Neural crest cell (in vitro differentiated cells): ENCODE measurements around the gene DSN1. TPM values are rescaled to one million over a fixed set of nuclear protein-coding genes. Genes with fewer than 3 reads are reported as not detected.

Experiments used
- DNase-seq: peaks from one replicate; pipeline ENCODE4 v3.0.0; 2021; ENCODE audit warnings: low read depth, mixed read lengths, low spot score
- H3K27ac Mint-ChIP-seq: one replicate; pipeline ENCODE4 v1.8.0; 2021; ENCODE audit warnings: mild to moderate bottlenecking, mixed read lengths; ENCODE audit not compliant: unreplicated experiment
- H3K27me3 Mint-ChIP-seq: 2 replicates; pipeline ENCODE4 v1.8.0; 2021; ENCODE audit warnings: low read depth, mild to moderate bottlenecking, mixed read lengths
- H3K36me3 Mint-ChIP-seq: 2 replicates; pipeline ENCODE4 v1.8.0; 2021; ENCODE audit warnings: low read depth, mild to moderate bottlenecking, mixed read lengths
- H3K4me1 Mint-ChIP-seq: 2 replicates; pipeline ENCODE4 v1.8.0; 2021; ENCODE audit warnings: mixed read lengths
- H3K4me3 Mint-ChIP-seq: one replicate; pipeline ENCODE4 v1.8.0; 2021; ENCODE audit warnings: mild to moderate bottlenecking, mixed read lengths
- H3K9me3 Mint-ChIP-seq: 2 replicates; pipeline ENCODE4 v1.8.0; 2021; ENCODE audit warnings: mixed read lengths
- long read RNA-seq: library from polyadenylated mRNA; unstranded; transcript quantifications from one replicate; pipeline ENCODE4 v2.0.0, GENCODE V29; 2020
- total RNA-seq: library from RNA; stranded (reverse); gene quantifications from 2 replicates; pipeline ENCODE4 v1.2.1, GENCODE V29; 2021
- TF ChIP-seq, protein P1 (sequence below): fragments of 200-600 bp; sonication (generic); conservative IDR thresholded peaks from 2 replicates; pipeline ENCODE4 v1.5.0; 2021; ENCODE audit warnings: antibody characterized with exemption, mild to moderate bottlenecking

Gene DSN1, protein sequence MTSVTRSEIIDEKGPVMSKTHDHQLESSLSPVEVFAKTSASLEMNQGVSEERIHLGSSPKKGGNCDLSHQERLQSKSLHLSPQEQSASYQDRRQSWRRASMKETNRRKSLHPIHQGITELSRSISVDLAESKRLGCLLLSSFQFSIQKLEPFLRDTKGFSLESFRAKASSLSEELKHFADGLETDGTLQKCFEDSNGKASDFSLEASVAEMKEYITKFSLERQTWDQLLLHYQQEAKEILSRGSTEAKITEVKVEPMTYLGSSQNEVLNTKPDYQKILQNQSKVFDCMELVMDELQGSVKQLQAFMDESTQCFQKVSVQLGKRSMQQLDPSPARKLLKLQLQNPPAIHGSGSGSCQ
- total RNA-seq, result 29.1 and 30.6 TPM in 2 replicates
- long read RNA-seq, transcript DSN1-203 (11 exons, 2,233 nt), result major isoform, 76 of 152 reads
- long read RNA-seq, transcript DSN1-201 (10 exons, 1,915 nt), result minor isoform, 5 of 152 reads
- long read RNA-seq, transcript DSN1-207 (10 exons, 2,129 nt), result minor isoform, 22 of 152 reads
- long read RNA-seq, transcript DSN1-204 (11 exons, 2,441 nt), result minor isoform, 14 of 152 reads
- long read RNA-seq, partial matches to known transcripts, result 11 of 152 reads
- long read RNA-seq, other reads (novel, unspliced or antisense), result 22 of 152 reads

DNA sequence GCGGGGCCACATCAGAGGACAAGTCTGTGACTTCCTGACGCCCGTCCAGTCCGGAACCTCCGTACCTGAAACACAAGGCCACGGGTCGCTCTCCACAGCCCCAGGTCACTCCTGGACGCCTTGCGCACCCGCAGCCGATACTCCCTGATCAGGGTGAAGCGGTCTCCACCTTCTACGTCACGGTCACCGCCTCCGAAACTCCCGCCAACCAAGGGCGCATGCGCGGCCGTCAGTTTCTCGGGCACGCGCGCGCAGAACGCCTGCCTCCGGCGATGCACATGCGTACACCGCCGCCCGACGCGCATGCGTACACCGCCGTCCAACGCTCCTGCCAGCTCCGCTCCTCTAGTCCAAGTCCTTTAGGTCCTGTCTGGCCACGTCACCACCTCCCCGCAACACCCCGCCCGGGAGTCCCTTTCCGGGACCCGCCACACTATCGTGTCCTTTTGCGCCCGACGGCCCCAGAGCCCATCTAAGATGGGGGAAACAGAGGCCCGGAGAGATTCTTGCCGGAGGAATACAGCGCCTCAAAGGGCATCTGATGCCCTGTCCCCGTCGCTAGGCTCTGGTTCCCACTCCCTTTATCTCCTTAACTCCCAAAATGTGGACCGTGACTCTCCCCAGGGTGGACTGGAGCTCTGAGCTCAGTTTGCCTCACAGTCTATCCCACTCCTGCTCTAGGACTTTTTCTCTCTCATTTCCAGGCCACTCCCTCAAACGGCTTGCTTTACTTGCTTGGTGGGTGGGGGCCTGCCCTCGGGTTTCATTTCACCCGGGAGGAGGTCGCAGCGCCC, at the start of gene DSN1:
DSN1 (minus strand) TSS at position 167 of the 794 bp plus-strand sequence. CDS start 2,305 bp downstream, outside the sequence.
- H3K9me3 Mint-ChIP-seq, result no peaks in the 10 kb centered on the region
- H3K4me1 Mint-ChIP-seq, result peaks cover 41% of the 10 kb centered on the region
- H3K4me3 Mint-ChIP-seq, result peak within 1 kb of the TSS; percentile 89
- peak within 1 kb of the TSS; percentile 94 for H3K27ac Mint-ChIP-seq
- peaks cover 3% of the 10 kb centered on the region for H3K27me3 Mint-ChIP-seq
- peak; percentile 99 for DNase-seq
- TF ChIP-seq, protein P1, sequence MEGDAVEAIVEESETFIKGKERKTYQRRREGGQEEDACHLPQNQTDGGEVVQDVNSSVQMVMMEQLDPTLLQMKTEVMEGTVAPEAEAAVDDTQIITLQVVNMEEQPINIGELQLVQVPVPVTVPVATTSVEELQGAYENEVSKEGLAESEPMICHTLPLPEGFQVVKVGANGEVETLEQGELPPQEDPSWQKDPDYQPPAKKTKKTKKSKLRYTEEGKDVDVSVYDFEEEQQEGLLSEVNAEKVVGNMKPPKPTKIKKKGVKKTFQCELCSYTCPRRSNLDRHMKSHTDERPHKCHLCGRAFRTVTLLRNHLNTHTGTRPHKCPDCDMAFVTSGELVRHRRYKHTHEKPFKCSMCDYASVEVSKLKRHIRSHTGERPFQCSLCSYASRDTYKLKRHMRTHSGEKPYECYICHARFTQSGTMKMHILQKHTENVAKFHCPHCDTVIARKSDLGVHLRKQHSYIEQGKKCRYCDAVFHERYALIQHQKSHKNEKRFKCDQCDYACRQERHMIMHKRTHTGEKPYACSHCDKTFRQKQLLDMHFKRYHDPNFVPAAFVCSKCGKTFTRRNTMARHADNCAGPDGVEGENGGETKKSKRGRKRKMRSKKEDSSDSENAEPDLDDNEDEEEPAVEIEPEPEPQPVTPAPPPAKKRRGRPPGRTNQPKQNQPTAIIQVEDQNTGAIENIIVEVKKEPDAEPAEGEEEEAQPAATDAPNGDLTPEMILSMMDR, result no peak
- no peaks in the 10 kb centered on the region for H3K36me3 Mint-ChIP-seq

DNA sequence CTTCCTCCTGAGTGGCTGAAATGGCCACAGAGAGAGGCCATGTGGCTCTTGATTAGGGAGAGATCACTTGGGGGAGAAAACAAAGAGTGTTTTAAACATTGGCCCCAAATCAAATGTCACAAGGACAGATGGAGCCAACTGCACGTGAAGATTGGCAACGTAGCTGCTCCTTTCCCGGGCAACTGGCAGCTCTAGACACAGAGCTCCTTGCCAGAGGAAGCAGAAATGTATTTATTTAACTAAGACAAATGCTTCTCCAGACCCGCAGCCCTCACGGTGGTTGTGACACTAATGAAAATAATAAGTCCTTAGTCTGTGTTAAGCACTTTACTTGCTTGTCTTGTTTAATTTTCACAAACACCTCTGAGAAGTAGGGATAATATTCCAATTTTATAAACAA, 49.6 kb upstream of the DSN1 start:
- no peak for DNase-seq
- no peaks in the 10 kb centered on the region for H3K27me3 Mint-ChIP-seq
- H3K4me1 Mint-ChIP-seq, result peaks cover 20% of the 10 kb centered on the region
- H3K4me3 Mint-ChIP-seq, result no peak overlapping the region
- H3K27ac Mint-ChIP-seq, result no peak overlapping the region
- no peaks in the 10 kb centered on the region for H3K36me3 Mint-ChIP-seq
- no peaks in the 10 kb centered on the region for H3K9me3 Mint-ChIP-seq
- TF ChIP-seq, protein P1, result no peak

DNA sequence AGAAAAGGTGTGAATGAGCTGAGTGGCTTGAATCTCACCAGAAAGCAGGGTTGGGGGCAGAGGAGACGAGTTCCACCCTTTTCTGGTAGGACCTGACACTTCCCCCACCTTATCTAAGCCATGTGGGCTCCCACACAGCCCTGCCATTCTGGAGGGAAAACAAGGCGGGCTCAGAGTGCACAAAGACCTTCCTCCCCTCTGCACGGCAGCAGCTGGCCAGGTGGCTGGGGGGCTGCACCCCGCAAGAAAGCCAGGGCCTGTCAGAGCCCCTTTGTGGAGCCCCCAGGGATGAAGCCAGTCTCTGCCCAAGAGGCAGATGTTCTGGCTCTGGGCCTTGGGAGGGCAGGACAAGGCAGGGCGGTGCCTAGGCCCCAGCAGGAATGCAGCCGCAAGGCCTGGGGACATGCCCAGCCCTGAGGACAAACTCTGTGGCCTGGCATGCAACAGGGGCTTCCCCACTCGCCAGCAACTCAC, 48.4 kb upstream of the DSN1 start:
- TF ChIP-seq, protein P1, result no peak
- Mint-ChIP-seq H3K4me3 (no peak overlapping the region), H3K4me1 (peaks cover 20% of the 10 kb centered on the region), H3K27ac (no peak overlapping the region), H3K9me3 (no peaks in the 10 kb centered on the region), H3K27me3 (no peaks in the 10 kb centered on the region), H3K36me3 (no peaks in the 10 kb centered on the region)
- DNase-seq, result no peak

DNA sequence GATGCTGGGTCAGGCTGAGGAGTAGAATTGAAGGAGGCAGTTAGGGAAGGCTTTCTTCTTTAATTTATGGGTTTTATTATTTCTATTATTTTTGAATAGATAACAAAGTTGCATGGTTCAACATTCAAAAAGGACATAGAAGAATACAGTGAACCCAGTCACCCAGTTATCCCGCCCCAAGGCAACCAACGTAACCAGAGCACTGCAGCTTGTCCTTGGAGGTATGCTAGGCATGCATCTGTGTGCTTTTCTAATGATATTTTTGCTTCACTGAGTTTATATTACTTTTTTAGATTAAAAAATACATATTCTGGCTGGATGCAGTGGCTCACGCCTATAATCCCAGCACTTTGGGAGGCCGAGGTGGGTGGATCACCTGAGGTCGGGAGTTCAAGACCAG, 47.4 kb upstream of the DSN1 start:
- no peaks in the 10 kb centered on the region for H3K9me3 Mint-ChIP-seq
- no peak overlapping the region for H3K27ac Mint-ChIP-seq
- peaks cover 16% of the 10 kb centered on the region for H3K4me1 Mint-ChIP-seq
- no peak overlapping the region for H3K4me3 Mint-ChIP-seq
- no peak for DNase-seq
- H3K27me3 Mint-ChIP-seq, result no peaks in the 10 kb centered on the region
- TF ChIP-seq, protein P1, result no peak
- peaks cover 7% of the 10 kb centered on the region for H3K36me3 Mint-ChIP-seq

DNA sequence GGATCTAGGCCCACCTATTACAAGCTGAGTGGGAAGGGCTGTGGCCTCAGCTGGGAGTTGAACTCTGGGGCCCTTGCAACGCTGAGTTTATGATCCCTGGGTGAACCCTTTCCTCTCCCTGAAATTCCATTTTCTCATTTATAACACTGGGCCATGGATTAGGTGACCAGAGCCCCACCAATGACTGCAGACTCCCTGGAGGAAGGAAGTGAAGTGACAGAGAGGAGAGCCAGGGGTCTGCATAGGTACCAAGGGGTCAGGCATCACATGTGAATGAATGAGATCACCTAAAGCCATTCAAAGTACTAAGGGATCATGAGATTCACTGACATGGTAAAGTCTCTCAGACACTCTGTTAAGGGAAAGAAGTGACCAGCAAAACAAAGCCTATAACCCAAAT, 46.5 kb upstream of the DSN1 start:
- TF ChIP-seq, protein P1, result no peak
- Mint-ChIP-seq H3K9me3 (no peaks in the 10 kb centered on the region), H3K4me3 (no peak overlapping the region), H3K4me1 (peaks cover 10% of the 10 kb centered on the region), H3K27me3 (no peaks in the 10 kb centered on the region), H3K36me3 (peaks cover 8% of the 10 kb centered on the region), H3K27ac (peak overlapping the region; percentile 65)
- no peak for DNase-seq
